ENCODE measurements around the gene CYP4F2.

- TF ChIP-seq POLR2A (IDR thresholded peaks at IDR 0.05) (no peak), CTCF (IDR thresholded peaks at IDR 0.05) (no peak), POLR2AphosphoS5 (IDR thresholded peaks at IDR 0.05) (peak; percentile 47)
Observed at GRCh38 chr19:15837221-15837731, 60.6 kb downstream of the CYP4F2 start.
